Hepatocyte (in vitro differentiated cells): ENCODE measurements around the gene C1QTNF4.

Experiments used
- CTCF ChIP-seq: fragments of 200-600 bp; sonication (generic); IDR thresholded peaks from 2 replicates; pipeline ENCODE4 v1.5.1; 2016; ENCODE audit warnings: antibody characterized with exemption, mild to moderate bottlenecking; ENCODE audit not compliant: poor library complexity
- EZH2 ChIP-seq: fragments of 200-600 bp; sonication (generic); IDR thresholded peaks from 2 replicates; pipeline ENCODE4 v1.6.1; 2016; ENCODE audit warnings: antibody characterized with exemption, mild to moderate bottlenecking, borderline replicate concordance

GRCh38 chr11:47606731-47607130 lies 12.5 kb upstream of the C1QTNF4 start:
- TF ChIP-seq CTCF (no peak), EZH2 (no peak)
